OCI-LY3 (cell line): ENCODE results near the gene KLF16.

Experiments
- EZH2phosphoT487 ChIP-seq: fragments of 200-600 bp; shearing (Covaris generic); IDR thresholded peaks from 2 replicates; pipeline ENCODE4 v1.6.1; 2018; ENCODE audit warnings: antibody characterized with exemption, mixed run types, low read depth
- TF ChIP-seq, protein P1 (sequence below): fragments of 200-600, 300-600 bp; sonication (generic); IDR thresholded peaks from 2 replicates; pipeline ENCODE4 v1.5.1; 2014; ENCODE audit warnings: antibody characterized with exemption, low read length, low read depth

DNA sequence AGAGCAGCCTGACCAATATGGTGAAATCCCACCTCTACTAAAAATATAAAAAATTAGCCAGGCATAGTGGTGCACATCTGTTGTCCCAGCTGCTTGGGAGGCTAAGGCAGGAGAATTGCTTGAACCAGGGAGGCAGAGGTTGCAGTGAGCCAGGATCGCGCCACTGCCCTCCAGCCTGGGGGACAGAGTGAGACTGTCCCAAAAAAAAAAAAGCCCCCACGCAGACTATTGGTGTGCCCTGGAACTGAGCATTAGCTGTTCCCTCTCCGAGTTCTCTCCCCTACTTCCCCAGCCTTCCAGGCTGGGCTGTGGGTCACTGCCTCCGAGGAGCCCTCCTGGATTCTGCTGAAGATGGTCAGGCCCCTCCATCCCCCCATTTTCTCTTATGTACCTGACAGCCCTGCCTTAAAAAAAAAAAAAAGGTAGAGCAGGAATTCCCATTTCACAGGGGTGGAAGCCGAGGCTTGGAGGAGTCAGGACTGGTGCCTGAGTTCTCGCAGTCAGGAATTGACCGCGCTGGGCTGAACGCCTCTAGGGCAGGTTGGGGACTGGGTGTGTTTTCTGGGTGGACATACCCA lies 43.7 kb upstream of the KLF16 start:
- TF ChIP-seq, protein P1, sequence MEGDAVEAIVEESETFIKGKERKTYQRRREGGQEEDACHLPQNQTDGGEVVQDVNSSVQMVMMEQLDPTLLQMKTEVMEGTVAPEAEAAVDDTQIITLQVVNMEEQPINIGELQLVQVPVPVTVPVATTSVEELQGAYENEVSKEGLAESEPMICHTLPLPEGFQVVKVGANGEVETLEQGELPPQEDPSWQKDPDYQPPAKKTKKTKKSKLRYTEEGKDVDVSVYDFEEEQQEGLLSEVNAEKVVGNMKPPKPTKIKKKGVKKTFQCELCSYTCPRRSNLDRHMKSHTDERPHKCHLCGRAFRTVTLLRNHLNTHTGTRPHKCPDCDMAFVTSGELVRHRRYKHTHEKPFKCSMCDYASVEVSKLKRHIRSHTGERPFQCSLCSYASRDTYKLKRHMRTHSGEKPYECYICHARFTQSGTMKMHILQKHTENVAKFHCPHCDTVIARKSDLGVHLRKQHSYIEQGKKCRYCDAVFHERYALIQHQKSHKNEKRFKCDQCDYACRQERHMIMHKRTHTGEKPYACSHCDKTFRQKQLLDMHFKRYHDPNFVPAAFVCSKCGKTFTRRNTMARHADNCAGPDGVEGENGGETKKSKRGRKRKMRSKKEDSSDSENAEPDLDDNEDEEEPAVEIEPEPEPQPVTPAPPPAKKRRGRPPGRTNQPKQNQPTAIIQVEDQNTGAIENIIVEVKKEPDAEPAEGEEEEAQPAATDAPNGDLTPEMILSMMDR = no peak
- no peak for TF ChIP-seq EZH2phosphoT487
